Mesothelial cell of epicardium (in vitro differentiated cells): ENCODE results near the gene LMNA. TPM values are rescaled to one million over a fixed set of nuclear protein-coding genes. Genes with fewer than 3 reads are reported as not detected.

ENCODE experiments used
- DNase-seq, 2 experiments: peaks; one replicate each; pipeline ENCODE4 v3.0.0; 2021; ENCODE audit warnings: low spot score in 2 of 2; ENCODE audit not compliant: unreplicated experiment in 2 of 2
- H3K27ac Mint-ChIP-seq: 2 replicates; pipeline ENCODE4 v1.8.0; 2021; ENCODE audit warnings: mixed read lengths
- H3K27me3 Mint-ChIP-seq: 2 replicates; pipeline ENCODE4 v1.8.0; 2021; ENCODE audit warnings: low read depth, mixed read lengths
- H3K36me3 Mint-ChIP-seq: 2 replicates; pipeline ENCODE4 v1.8.0; 2021; ENCODE audit warnings: mixed read lengths
- H3K4me1 Mint-ChIP-seq: 2 replicates; pipeline ENCODE4 v1.8.0; 2021; ENCODE audit warnings: mixed read lengths
- H3K4me3 Mint-ChIP-seq: 2 replicates; pipeline ENCODE4 v1.8.0; 2021; ENCODE audit warnings: mild to moderate bottlenecking, moderate library complexity, mixed read lengths
- H3K9me3 Mint-ChIP-seq: 2 replicates; pipeline ENCODE4 v1.8.0; 2021; ENCODE audit warnings: mixed read lengths
- total RNA-seq: library from RNA; stranded (reverse); gene quantifications from 3 replicates; pipeline ENCODE4 v1.2.1, GENCODE V29; 2021
- TF ChIP-seq, protein P1 (sequence below): fragments of 200-600 bp; sonication (generic); IDR thresholded peaks from one replicate; pipeline ENCODE4 v1.5.0; 2021; ENCODE audit warnings: antibody characterized with exemption; ENCODE audit not compliant: unreplicated experiment

The LMNA gene
- total RNA-seq, 1 donor from 2014 or later, result 96.9 TPM

DNA sequence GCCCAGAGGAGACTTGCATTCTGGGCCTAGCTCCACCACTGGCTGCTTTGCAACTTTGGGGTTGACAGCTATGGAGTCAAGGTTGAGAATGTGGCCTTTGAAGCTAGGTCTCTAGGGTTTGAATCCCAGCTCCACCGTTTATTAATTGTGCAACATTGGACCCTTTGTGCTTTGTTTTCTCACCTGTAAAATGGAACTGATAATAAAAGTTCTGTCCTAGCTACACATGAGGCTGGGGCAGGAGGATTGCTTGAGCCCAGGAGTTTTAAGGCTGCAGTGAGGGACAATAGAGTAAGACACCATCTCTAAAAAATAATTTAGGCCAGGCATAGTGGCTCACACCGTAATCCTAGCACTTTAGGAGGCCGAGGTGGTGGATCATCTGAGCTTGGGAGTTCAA, 15.2 kb upstream of the LMNA start:
- Mint-ChIP-seq H3K4me1 (peaks cover 40% of the 10 kb centered on the region), H3K4me3 (no peak overlapping the region), H3K27me3 (no peaks in the 10 kb centered on the region), H3K27ac (no peak overlapping the region), H3K9me3 (no peaks in the 10 kb centered on the region), H3K36me3 (peaks cover 12% of the 10 kb centered on the region)
- TF ChIP-seq, protein P1, sequence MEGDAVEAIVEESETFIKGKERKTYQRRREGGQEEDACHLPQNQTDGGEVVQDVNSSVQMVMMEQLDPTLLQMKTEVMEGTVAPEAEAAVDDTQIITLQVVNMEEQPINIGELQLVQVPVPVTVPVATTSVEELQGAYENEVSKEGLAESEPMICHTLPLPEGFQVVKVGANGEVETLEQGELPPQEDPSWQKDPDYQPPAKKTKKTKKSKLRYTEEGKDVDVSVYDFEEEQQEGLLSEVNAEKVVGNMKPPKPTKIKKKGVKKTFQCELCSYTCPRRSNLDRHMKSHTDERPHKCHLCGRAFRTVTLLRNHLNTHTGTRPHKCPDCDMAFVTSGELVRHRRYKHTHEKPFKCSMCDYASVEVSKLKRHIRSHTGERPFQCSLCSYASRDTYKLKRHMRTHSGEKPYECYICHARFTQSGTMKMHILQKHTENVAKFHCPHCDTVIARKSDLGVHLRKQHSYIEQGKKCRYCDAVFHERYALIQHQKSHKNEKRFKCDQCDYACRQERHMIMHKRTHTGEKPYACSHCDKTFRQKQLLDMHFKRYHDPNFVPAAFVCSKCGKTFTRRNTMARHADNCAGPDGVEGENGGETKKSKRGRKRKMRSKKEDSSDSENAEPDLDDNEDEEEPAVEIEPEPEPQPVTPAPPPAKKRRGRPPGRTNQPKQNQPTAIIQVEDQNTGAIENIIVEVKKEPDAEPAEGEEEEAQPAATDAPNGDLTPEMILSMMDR, result no peak
- no peak for DNase-seq

DNA sequence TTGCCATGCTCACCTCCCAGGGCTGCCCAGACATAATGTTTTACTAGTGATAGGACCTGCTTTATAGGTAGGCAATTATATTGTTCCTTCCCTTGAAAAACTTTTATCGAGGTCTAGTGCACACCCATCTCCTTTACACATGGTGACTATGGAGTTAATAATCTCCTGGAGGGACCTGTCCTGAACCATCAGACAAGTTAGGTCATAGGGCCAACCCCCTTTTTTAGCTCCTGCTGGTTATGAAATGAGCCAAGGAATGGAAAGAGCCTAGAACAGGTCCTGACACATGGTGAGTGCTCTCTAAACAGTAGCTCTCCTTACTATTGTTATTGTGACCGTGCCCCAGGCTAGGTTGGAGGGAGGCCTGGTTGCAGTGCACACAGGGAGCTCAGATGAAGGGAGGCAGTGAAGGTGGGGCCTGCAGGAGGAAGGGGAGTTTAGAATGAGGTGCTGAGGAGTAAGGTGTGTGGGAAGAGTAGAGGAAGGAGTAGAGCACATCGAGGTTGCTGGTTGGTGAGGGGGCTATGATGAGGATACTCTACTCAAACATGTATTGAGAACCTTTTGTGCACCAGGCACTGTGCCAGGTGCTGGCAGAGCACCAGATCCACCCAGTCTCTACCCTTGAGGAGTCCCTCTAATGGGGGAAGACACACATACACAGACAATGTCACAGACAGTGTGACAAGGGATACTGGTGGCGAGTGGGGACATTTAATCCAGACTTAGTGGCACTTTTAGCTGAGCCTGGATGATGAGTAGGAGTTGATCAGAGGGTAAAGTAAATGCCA, 14.1 kb upstream of the LMNA start:
- H3K4me3 Mint-ChIP-seq, result no peak overlapping the region
- no peak for DNase-seq
- TF ChIP-seq, protein P1, result no peak
- H3K36me3 Mint-ChIP-seq, result peaks cover 9% of the 10 kb centered on the region
- H3K9me3 Mint-ChIP-seq, result no peaks in the 10 kb centered on the region
- H3K4me1 Mint-ChIP-seq, result peaks cover 52% of the 10 kb centered on the region
- peak overlapping the region; percentile 14 for H3K27ac Mint-ChIP-seq
- no peaks in the 10 kb centered on the region for H3K27me3 Mint-ChIP-seq

DNA sequence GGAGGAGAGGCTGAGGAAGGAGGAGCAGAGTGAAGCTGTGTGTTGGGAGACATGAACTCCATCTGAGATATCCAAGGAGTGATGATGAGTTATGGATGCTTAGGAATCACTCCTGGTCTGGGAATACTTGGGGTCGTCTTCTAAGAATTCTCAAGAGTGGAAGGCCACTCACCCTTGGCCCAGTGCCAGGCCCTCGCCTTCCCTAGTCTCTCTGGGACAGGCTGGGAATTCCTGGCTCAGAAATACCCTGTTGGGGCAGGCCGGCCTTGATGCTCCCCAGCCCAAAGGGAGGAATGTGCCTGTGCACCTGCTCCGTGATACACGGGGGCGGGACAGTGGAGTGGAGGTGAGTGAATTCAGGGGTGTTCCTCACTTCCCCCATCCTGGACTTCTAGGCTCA, 12.6 kb upstream of the LMNA start:
- peaks cover 58% of the 10 kb centered on the region for H3K4me1 Mint-ChIP-seq
- H3K27me3 Mint-ChIP-seq, result no peaks in the 10 kb centered on the region
- no peak for DNase-seq
- H3K36me3 Mint-ChIP-seq, result peaks cover under 1% of the 10 kb centered on the region
- TF ChIP-seq, protein P1, result no peak
- no peaks in the 10 kb centered on the region for H3K9me3 Mint-ChIP-seq
- peak overlapping the region; percentile 99 for H3K27ac Mint-ChIP-seq
- H3K4me3 Mint-ChIP-seq, result no peak overlapping the region

DNA sequence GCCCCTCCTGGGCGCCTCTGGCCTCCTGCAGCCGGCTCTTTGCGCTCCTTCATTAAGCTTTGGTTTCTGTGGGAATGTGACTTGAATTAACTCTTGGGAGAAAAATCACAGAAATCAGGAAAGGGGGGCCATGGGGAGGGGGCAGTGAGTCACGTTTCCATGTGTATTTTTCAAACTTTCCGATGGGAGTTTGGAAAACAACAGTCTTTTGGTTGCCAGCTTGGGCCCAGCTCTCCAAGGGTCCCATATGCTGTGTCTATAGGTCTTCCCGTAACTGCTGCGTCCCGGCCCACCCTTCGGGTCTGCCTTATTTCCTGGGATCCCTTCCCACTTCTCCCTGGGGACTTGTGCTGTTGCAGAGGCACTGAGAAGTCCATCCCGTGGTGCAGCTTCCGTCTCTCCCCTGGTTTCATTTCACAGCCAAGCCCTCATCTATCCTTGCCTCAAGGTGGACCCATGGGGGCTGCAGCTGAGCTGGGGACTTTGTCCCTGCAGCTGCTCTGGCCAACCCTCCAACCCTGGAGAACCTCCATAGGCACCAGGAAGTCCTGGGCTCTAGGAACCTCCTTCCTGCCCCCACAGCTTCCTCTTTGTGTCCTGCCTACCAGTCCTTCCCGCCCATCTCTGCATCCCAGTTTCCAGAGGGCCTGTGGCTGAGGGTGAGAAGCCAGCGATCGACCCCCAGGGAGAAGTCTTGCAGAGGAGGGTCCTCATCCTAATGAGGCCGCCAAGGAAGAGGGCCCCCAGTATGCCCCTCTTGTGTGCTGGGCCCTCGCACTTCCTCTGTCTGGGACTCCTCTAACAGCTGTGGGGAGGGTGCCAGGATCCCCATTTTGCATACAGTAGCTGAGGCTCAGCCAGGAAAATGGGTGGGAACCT, 11.6 kb upstream of the LMNA start:
- H3K4me1 Mint-ChIP-seq, result peaks cover 62% of the 10 kb centered on the region
- TF ChIP-seq, protein P1, result no peak
- H3K27ac Mint-ChIP-seq, result peak overlapping the region; percentile 99
- H3K27me3 Mint-ChIP-seq, result no peaks in the 10 kb centered on the region
- no peaks in the 10 kb centered on the region for H3K36me3 Mint-ChIP-seq
- no peak overlapping the region for H3K4me3 Mint-ChIP-seq
- DNase-seq, result no peak
- H3K9me3 Mint-ChIP-seq, result no peaks in the 10 kb centered on the region

DNA sequence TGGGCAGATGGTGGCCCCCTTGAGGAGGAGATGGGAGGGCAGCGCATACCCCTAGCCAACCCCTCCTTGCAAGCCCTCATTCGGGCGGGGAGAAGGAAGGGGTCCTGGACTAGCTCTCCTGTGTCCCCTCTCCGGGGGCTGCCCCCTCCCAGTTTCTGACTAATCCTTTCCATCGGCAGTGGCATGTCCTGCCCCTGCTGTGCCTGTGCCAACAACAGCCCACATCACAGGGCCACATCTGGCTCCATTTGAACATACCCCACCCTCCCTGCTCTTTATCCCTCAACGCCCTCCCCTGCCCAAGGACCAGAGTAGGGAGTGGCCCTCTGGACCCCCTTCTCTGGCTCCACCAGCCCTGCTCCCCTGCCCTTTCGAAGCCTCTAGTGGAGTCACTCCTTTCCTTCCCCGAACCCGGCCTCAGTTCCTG, 11.0 kb upstream of the LMNA start:
- Mint-ChIP-seq H3K36me3 (no peaks in the 10 kb centered on the region), H3K4me3 (no peak overlapping the region), H3K27me3 (no peaks in the 10 kb centered on the region), H3K27ac (peak overlapping the region; percentile 99), H3K9me3 (no peaks in the 10 kb centered on the region), H3K4me1 (peaks cover 62% of the 10 kb centered on the region)
- TF ChIP-seq, protein P1, result no peak
- DNase-seq, result no peak
